Thyroid gland (tissue), 4 donors: ENCODE measurements around the gene SRSF1.

Experiments
- POLR2A ChIP-seq, 2 donors: fragments of 450-650 bp; IDR thresholded peaks; one replicate each; pipeline ENCODE4 v1.6.1; 2017; ENCODE audit warnings: antibody characterized with exemption in 2 of 2, mild to moderate bottlenecking in 2 of 2, moderate library complexity in 1 of 2
- TF ChIP-seq, protein P1 (sequence below), 6 experiments: fragments of 200-600 bp in 3 of 6; fragments of 450-650 bp in 3 of 6; sonication (generic) in 3 of 6; IDR thresholded peaks; one replicate each; pipeline ENCODE4 v1.5.1; 2016 to 2019; ENCODE audit warnings: antibody characterized with exemption in 6 of 6, mild to moderate bottlenecking in 2 of 6, inconsistent platforms in 1 of 6, moderate library complexity in 1 of 6

DNA sequence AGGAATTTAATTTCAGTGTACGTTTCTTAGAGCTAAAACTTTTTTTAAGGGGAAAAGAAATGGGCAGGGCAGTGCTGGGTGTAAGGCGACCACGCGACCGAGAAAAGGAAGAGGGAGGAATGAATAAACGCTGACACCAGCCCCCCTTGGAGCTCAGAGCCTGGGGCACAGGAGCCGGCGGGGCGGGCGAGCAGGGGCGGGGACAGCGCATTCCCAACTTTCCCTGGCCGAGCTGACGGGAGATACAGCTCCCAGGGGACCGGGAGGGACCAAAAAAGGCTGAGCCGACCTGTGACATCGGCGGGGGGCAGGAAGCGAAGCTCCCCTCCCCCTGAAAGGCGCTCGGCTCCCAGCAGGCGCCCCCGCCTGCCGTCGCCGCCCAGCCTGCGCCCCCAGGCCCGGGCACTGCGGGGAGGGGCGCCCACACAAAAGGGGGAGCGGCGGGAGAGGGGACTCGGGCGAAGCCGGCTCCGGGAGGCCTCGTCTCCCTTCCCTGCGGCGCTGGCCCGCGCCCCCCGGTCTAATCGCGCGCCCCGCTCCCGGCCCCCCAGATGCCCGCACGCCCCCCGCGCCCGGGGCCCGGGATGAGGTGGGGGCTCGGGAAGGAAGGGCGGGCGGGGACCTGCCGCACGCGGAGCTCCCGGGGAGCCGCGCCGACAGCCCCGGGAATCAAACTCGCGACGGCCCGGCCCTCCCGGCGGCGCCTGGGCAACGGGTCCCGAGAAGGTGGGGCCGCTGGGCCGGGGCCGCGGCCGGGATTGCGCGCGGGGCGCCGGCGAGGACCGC is 52.5 kb downstream of the SRSF1 start:
- peak in 1 of 2 donors; percentile 44 for TF ChIP-seq POLR2A (IDR thresholded peaks at IDR 0.05)
- TF ChIP-seq, protein P1, sequence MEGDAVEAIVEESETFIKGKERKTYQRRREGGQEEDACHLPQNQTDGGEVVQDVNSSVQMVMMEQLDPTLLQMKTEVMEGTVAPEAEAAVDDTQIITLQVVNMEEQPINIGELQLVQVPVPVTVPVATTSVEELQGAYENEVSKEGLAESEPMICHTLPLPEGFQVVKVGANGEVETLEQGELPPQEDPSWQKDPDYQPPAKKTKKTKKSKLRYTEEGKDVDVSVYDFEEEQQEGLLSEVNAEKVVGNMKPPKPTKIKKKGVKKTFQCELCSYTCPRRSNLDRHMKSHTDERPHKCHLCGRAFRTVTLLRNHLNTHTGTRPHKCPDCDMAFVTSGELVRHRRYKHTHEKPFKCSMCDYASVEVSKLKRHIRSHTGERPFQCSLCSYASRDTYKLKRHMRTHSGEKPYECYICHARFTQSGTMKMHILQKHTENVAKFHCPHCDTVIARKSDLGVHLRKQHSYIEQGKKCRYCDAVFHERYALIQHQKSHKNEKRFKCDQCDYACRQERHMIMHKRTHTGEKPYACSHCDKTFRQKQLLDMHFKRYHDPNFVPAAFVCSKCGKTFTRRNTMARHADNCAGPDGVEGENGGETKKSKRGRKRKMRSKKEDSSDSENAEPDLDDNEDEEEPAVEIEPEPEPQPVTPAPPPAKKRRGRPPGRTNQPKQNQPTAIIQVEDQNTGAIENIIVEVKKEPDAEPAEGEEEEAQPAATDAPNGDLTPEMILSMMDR (IDR thresholded peaks at IDR 0.05) = no peak
